Cardiac septum (tissue), 1 donor: ENCODE results near the gene SLC9B2. TPM values are rescaled to one million over a fixed set of nuclear protein-coding genes. Genes with fewer than 3 reads are reported as not detected.

Experiments
- DNase-seq: peaks from one replicate; pipeline ENCODE4 v3.0.0-alpha.2; 2020; ENCODE audit warnings: low spot score
- intact Hi-C: fragments of 100-400 bp; cut with DNase I; formaldehyde crosslinking; loops from one replicate; pipeline ENCODE4 v1.14.0; 2022
- total RNA-seq: library from RNA; stranded (reverse); fragmentation: NEBNext Ultra II Directional; extraction: Animal tissue kit (Norgen Biotek cat#: 25700); gene quantifications from one replicate; pipeline ENCODE4 v1.2.1, GENCODE V29; 2021
- donor health status: DM: no; HTN: no; CAD: no.

SLC9B2 gene
- total RNA-seq, 1 donor from 2014 or later = 6.4 TPM

DNA sequence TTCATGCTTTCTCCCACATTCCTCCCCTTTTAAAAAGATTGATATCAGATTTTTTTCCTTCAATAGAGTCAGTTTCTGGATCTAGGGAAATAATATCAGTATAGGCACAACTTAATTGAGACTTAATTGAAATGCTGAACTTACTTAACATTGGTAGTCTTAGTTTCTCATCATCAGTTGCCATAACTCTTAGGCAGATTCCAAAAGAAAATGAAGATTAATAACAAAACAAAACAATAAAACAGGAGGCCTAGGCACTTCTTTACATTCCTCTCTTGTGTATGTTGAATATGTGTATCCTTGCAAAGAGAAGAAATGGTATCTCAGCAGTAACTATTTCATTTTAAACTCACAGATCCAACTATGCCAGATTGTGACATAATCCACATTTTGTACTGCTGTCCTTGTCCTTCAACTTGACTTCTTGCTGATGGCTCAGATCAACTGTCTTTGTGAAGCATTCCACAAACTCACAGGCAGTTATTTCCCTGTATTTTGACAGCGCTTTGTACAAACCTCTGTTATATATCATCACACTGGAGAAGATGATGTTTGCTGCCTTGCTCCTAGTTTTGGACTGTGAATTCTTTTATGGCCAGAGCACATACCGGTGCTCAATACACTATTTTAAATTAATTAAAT lies 9.1 kb upstream of the SLC9B2 start:
- no peak for DNase-seq
- intact Hi-C loops = no loop called here

DNA sequence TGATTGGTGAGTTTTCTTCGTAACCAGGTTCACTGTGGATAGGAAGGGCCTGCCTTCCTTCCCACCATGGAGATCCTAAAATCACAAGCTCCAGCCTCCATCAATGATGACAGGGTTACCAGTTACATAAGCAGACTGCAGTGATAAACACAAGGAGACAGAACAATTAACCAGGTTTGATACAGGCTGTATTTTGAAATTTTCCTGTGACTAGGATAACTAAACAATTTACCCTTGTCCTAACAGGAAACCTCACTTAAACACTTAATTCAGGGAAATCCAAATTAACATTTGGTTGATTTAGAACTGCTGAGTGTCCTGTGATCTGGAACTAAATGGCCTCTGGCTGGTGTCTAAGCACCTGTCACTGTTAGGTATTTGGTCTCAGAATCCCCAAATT lies 3.1 kb upstream of the SLC9B2 start:
- intact Hi-C loops = loop anchor here (5.0 to 10.0 kb wide), 3 partner anchors 67 to 735 kb away; partner anchors contain the start of genes SLC39A8 and UBE2D3
- DNase-seq = no peak

DNA sequence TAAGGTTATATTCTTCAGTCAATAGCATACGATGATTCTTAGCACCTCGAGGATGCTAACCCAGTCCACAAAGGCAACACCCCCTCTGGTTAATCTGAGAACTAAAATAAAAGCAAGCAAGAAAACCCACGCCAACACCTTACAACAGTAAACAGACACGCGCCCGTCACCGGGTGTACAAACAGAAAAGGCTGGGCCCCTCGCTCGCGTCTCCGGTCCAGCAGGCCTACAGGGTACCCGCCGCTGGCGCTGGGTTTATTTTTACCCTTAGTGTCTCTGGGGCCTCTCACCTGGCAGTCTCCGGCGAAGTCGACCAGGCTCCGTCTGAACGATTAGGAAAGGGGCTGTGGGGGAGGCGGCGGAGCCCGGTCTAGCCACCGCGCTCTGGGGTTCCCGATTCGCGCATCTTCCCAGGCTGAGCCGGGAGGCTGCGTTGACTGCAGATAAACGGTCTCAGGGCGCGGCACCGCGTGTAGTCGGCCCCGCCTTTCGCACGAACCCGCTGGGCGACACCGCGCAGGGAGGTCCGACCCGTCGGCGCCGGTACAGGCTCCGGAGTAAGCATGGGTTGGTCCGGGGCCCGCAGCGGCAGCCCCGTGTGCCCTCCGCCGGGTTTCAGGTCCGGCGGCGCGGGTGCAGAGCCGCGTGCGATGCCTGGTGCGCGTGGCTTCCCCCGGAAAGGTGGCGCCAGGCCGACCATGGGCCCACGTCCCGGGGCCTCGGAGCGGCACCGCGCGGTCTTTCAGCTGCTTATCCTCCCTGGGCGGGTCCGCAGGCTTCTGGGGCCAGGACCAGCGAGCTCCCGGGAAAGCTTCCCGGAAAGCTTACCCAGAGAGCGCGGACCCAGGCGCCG lies 441 bp downstream of the SLC9B2 start:
- peak; percentile 86 for DNase-seq
- intact Hi-C loops = loop anchor here (5.0 to 10.0 kb wide), 3 partner anchors 64 to 731 kb away; partner anchors contain the start of genes SLC39A8 and UBE2D3

DNA sequence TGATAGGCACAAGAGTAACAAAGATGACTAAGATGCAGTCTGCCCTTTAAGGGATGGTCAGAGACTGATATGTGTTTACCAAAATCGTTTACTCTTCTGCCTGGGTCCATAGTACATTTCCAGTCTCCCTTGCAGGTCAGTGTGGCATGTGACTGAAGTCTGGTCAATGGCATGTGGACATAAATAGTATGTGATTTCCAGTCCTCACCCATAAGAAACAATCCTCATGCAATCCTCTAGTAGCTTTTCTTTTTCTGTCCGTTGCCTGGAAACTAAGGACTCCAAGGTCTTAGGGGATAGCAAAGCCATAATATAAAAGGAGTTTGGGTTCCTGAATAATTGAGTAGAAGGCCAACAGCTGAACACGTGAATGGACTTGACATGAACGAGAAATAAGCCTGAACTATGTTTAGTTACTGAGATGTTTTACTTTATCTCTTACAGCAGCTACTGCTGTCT lies 1.1 kb downstream of the SLC9B2 start:
- DNase-seq = no peak
- intact Hi-C loops = loop anchor here (5.0 to 10.0 kb wide), 3 partner anchors 63 to 731 kb away; partner anchors contain the start of genes SLC39A8 and UBE2D3

DNA sequence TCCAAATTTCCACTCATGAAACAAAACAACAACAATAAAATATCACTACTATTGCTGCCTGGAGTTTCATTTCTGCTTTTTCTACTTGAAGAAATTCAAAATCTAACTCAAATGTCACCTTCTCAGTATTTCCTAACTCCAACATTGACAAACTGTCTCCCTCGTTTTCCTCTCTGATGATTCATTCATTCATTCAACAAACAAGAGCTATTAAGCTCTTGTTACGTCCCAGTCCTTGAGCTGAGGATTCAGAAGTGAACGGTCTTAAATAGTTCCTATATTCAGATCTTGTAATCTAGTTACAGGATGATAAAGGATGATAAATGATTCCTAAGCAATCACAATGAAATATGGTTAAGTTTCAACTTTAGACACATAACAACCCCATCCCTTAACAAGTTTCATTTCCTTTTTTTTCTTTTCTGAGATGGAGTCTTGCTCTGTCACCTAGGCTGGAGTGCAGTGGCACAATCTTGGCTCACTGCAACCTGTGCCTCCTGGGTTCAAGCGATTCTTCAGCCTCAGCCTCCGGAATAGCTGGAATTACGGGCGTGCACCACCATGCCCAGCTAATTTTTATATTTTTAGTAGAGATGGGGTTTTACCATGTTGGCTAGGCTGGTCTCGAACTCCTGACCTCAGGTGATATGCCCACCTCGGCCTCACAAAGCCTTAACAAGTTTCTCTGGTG lies 1.7 kb downstream of the SLC9B2 start:
- no peak for DNase-seq
- intact Hi-C loops = loop anchor here (5.0 to 10.0 kb wide), 3 partner anchors 63 to 730 kb away; partner anchors contain the start of genes SLC39A8 and UBE2D3

DNA sequence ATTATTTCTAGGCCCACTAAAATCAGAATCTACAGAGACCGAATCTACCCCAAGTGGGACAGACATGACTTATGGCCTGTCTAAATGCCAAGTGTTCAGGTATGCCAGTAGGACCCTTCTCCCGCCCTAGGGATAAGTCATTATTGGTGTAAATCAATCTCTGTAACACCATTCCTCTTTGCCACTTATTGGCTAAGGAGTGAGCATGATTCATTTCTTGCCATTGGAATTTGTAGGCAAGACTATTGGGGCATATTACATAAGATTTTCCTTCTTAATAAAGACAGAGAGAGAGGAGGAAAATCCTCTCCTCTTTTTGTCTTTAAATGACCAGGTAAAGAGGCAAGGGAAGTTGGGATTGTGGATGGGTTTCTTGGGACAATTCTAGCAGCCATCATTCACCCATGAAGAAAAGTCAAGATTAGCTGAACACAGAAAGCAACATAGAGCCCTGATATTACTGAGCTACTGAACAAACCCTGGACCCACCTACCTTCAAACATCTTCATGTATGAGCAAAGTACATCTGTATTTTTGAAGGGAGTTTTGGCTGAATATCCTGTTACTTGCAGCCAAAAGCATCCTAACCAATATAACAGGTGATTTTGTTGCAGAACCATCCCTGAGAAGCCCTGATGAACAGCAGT lies 2.6 kb downstream of the SLC9B2 start:
- intact Hi-C loops = loop anchor here (10.0 kb wide), 1 partner anchor 729 kb away; the partner anchor contains the start of gene SLC39A8
- DNase-seq = no peak

DNA sequence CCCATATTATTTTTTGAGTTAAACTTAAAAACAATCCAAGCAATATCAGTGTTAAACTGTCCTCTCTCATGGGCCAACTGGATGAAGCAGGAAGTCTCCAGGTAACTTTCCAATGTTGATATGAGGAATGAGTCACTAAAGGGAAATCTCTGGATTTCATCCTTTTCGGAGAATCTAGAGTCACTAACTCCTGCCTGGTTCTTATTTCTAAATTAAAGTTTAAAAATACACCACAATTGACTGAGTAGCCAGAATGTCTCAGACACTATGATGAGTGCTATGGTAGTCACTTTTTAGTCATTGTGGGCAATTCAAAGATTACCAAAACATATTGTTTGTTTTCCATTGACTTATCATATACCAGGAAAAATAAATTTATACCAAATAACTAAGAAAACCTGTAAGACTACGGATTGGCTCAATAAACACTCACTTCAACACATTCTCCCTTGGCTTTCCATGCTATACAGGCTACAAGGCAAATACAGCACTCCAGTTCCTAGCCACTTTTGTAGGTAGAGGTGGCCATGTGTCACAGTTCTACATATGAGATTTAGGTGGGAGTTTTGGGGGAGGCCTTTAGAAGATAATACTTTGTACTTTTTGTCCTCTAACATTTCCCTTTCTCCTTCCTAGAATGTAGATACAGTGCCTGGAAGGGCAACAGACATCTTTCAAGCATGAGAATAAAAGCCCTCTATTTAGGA lies 8.6 kb downstream of the SLC9B2 start:
- intact Hi-C loops = no loop called here

DNA sequence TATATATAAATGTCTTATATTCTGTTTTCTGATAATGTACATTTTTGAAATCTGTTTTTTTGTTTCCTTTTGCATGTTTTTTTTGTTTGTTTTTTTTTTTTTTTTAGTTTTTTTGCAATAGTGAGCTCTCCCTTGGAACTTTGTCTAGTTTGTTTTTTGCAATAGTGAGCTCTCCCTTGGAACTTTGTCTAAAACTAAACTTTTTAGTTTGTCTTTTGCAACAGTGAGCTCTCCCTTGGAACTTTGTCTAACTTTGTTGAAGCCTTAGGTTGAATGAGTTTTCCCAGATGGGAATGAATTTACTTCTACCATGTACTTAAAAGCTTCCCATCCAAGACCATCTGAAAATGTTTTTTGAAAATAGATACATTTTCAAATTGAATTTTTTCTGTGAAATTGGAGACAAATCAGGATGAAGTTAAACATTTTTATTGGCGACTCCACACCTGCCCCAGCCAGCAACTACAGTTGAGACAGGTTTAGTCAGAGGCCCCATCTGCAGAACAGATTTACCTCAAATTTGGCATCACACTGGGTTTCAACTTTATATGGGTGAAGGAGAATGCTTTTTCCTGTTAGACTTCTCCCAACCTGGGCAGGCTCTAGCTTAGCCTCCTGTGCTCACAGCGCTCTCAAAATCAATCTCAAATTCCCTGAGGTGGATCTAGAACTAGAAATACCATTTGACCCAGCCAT lies 16.0 kb downstream of the SLC9B2 start:
- intact Hi-C loops = no loop called here
- no peak for DNase-seq

More for the DNA sequence above, 8.6 kb downstream of the SLC9B2 start:
- DNase-seq = no peak

DNA sequence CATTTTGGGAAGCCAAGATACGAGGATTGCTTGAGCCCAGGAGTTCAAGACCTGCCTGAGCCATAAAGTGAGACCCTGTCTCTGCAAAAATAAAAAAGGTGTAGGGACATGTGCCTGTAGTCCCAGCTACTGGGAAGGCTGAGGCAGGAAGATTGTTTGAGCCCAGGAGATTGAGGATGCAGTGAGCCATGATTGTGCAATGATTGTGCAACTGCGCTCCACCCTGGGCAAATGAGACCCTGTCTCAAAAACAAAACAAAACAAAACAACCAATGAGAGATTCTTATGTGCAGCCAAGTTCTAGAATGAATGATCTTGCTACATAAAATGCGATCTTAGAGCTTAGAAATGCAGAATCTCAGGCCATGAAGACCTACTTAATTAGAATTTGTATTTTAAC lies 22.5 kb downstream of the SLC9B2 start:
- no peak for DNase-seq
- intact Hi-C loops = no loop called here

DNA sequence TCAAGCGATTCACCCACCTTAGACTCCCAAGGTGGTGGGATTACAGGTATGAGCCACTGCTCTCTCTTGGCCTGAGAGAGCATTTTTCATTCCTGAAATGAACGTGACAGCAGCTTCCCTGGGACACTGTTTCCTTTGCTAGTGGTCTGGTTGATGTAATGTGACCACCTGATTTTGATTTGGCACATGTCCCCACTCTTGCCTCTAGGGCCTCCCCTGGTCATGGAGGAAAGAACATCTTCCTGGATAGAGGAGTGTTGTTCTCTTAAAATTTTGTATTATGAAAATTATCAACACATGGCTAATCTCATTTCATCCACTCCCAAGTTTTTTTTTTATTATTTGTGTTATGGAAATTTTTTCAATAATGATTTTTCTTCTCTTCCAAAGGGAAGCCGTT lies 23.8 kb downstream of the SLC9B2 start:
- DNase-seq = no peak
- intact Hi-C loops = no loop called here

DNA sequence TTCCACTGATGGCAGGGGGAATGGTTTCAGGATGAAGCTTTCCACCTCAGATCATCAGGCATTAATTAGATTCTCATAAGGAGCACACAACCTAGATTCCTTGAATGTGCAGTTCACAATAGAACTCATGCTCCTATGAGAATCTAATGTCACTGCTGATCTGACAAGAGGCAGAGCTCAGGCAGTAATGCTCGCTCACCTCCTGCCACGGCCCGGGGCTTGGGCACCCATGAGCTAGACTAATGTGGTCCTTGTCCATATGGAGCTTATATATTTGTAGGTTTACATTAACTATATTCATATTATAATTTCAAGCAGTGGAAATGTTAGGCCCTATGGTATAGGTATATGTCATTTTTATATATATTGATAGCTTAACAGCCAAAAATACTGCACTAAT lies 24.4 kb downstream of the SLC9B2 start:
- DNase-seq = no peak
- intact Hi-C loops = no loop called here

DNA sequence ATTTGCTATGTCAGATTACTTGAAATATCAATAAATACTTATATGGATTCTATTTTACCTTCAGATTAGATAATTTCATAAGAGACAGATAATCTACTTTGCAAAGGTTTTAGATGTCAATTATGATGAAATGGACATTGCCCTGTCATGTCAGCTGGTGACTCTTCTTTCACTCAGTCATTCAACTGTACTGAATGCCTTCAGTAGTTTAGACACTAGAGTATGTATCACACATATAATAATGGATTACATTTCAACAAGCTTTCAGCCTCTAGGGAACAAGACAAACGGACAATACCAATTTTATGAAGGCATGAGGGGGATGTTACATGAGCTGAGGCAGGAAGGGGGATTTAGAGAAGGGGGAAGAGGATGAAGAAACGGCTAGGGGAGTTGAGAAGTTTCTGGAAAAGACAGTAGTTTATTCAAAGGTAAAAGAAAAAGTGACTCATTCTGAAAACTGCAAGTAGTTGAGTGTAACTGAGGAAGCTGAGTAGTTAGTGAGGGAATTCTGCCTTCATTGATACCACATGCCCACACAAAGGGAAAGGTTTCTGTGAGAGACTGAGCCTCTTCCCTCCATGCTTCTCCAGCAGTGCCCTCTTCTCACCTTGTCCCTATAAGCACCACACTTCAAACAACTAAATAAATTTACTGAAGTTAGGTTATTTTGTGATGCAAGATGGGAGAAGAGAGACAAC lies 25.7 kb downstream of the SLC9B2 start:
- no peak for DNase-seq
- intact Hi-C loops = no loop called here

DNA sequence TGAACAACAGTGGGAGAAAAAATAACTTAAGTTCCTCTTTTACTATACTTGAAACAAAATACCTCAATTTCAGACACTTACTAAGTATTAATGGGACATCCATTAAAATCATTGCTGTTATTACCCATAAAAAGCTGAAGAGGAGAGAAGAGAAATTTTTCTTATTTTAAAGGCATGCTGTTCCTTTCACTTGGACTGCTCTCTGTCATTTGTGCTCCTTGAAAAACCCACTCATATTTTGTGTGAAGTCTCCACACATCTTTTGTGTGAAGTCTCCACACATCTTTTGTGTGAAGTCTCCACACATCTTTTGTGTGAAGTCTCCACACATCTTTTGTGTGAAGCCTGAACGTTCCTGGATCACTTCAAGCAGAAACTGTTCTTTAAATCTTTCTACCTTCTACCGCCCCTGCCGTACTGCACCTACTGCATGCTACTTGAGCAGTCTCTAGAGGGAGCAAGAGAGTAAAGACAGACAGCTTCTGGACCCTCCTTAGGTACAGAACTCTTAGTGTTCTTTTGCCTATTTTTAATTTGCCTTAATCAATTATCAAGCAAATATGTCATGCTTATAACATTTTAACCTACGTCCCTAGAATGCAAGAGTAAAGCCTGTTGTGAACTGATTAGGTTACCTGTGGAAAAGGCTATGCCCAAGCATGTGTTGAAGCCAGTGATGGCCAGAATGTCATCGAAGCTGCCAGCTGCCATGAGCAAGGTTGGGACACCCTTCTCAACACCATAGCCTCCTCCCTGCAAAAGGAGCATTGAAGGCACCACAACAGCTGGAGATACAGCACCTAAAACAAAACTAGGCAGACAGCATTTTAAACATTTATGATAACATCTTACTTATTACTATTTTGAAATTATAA lies 29.9 kb downstream of the SLC9B2 start:
- DNase-seq = no peak
- intact Hi-C loops = loop anchor here (5.0 kb wide), 1 partner anchor 51 kb away; the partner anchor contains the start of gene BDH2

DNA sequence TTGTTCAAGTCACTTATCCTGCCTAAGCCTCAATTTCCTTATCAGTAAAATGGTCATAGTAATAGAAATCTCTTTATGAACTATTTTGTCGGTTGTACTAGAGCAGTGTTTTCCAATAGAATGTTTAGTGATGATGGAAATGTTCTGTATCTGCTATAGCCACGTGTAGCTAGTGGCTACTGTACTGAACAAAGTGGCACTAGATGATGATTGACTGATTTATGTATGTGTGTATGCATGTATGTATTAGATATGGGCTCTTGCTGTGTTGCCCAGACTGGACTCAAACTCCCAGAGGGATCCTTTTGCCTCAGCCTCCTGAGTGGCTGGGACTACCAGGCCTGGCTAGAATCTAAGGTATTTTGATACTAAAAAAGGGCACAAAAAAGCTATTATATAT lies 32.4 kb downstream of the SLC9B2 start:
- no peak for DNase-seq
- intact Hi-C loops = no loop called here

DNA sequence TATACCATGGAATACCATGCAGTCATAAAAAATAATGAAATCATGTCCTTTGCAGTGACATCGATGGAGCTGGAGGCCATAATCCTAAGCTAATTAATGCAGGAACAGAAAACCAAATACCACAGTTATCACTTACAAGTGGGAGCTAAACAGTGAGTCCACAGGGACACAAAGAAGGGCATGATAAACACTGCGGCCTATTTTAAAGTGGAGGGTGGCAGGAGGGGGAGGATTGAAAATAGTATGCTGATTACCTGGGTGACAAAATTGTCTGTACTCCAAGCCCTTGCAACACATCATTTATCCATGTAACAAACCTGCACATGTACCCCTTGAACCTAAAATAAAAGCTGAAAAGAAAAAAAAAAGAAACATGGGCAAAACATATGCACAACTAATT lies 40.4 kb downstream of the SLC9B2 start:
- no peak for DNase-seq
- intact Hi-C loops = no loop called here

DNA sequence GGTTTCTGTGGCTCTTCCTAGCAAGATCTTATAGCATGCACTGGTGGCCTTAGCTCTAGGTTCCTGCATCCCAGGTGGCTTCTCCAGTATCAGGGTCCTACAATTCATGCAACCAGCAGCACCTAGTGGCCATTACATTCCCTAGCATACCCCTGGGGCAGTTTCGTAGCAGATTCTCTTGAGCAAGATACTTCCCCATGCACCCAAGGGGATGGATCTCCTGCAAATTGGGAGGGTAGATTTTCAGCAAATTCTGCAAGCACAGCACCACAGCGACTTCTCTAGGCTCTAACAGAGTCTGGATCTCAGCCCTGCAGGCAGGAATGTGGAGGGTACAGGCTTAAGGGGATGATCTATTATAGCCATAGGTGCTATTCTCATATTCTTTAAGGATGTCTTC lies 44.0 kb downstream of the SLC9B2 start:
- intact Hi-C loops = no loop called here
- DNase-seq = no peak

DNA sequence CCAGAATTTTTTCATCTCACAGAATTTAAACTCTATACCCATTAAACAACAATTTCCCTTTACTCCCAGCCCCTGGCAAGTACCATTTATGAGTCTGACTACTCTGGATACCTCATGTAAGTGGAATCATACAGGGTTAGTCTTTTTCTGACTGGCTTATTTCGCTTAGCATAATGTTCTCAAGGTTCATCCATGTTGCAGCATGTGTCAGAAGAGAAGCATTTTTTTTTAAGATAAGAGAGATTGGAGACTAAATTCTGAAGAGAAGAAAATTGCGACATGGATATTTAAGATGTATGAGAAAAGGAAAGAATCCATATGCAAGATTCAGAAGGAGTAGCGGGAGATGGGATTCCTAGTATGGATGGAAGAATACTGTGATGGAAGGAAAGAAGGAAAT lies 45.8 kb downstream of the SLC9B2 start:
- intact Hi-C loops = no loop called here
- no peak for DNase-seq
